TTC549 (cell line): Measurements from ENCODE around the gene RALY.

Source experiments
- FAIRE-seq: peaks from 2 replicates; lab custom pipeline; 2012; peaks lifted over from hg19 to GRCh38; lab: Jason Lieb, UNC

RALY gene

GRCh38 chr20:34079818-34080217, 86.1 kb downstream of the RALY start:
- no peak for FAIRE-seq

GRCh38 chr20:34082232-34082887, 88.6 kb downstream of the RALY start:
- no peak for FAIRE-seq

- FAIRE-seq = no peak
These were observed 89.4 kb downstream of the RALY start for GRCh38 chr20:34083137-34083536.

- FAIRE-seq = no peak
These were observed 90.1 kb downstream of the RALY start for GRCh38 chr20:34083781-34084180.

GRCh38 chr20:34084227-34084923, 90.7 kb downstream of the RALY start:
- no peak for FAIRE-seq

GRCh38 chr20:34085544-34086040, 91.9 kb downstream of the RALY start:
- FAIRE-seq = no peak

GRCh38 chr20:34088305-34089174, 94.8 kb downstream of the RALY start:
- no peak for FAIRE-seq

GRCh38 chr20:34089175-34089479, 95.4 kb downstream of the RALY start:
- FAIRE-seq = no peak

GRCh38 chr20:34089655-34090345, 96.1 kb downstream of the RALY start:
- FAIRE-seq = no peak

GRCh38 chr20:34090645-34091044, 96.9 kb downstream of the RALY start:
- no peak for FAIRE-seq

- FAIRE-seq = no peak
These were observed 98.0 kb downstream of the RALY start for GRCh38 chr20:34091637-34092200.

GRCh38 chr20:34093895-34094294, 100.2 kb downstream of the RALY start:
- FAIRE-seq = no peak

GRCh38 chr20:34095825-34096224, 102.1 kb downstream of the RALY start:
- FAIRE-seq = no peak

- FAIRE-seq = no peak
These were observed 103.2 kb downstream of the RALY start for GRCh38 chr20:34096699-34097444.

- FAIRE-seq = no peak
These were observed 104.9 kb downstream of the RALY start for GRCh38 chr20:34098570-34098969.

- FAIRE-seq = no peak
These were observed 106.0 kb downstream of the RALY start for GRCh38 chr20:34099675-34100074.

GRCh38 chr20:34100576-34100975, 106.9 kb downstream of the RALY start:
- FAIRE-seq = no peak

GRCh38 chr20:34102342-34102741, 108.6 kb downstream of the RALY start:
- no peak for FAIRE-seq

- no peak for FAIRE-seq
These were observed 110.3 kb downstream of the RALY start for GRCh38 chr20:34104059-34104458.

GRCh38 chr20:34105978-34106675, 112.4 kb downstream of the RALY start:
- FAIRE-seq = no peak
